Activated CD8-positive, alpha-beta memory T cell treated with anti-CD3 and anti-CD28 coated beads, Interleukin-2, amount 50 U/mL, for 48 hours (primary cell): ENCODE data around the gene CNOT1.
A peak's percentile ranks its signal among the peaks of the same experiment; 100 is the strongest.
"Not testable (repeated sequence)": the region's sequence is repeated elsewhere in the genome, so short reads cannot be mapped to it uniquely, and the experiment has no call there.

Source experiments
- DNase-seq: peaks from one replicate; pipeline ENCODE4 v3.0.0-alpha.2; 2020

Gene CNOT1

GRCh38 chr16:58500430-58501241 lies 129.0 kb downstream of the CNOT1 start:
- DNase-seq: no peak

DNA sequence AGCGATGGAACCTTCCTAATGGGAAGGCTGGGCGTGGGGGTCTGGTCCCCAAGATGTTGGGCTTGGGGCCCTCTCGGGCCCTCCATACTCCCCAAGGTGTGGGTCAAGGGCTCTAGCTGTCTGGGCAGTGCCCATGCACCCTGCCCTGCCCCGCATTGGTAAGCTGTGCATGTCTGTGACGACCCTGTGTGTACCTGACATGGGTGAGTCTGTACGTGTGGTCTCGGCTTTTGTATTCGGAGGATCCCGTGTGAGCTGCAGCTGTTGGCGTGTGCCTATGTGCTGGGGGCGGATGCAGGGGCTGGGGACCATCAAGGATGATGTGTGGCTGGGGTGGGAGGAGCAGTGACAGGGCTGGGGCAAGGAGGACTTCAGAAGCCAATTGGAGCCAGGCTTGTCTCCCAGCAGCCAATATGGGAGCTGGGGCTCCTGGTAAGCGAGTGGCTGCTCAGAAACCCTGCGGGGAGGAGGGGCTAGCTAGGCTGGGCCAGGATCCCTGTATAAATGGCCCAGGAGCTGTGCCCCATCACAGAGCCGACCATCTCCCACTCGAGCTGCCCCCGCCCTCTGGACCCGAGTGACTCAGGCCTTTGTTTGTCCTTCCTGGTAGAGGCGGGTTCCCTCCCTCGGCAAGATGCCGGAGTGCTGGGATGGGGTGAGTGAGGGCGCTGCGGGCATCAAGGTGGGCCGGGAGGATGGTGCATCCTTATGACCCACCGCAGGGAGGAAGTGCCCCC lies 129.8 kb downstream of the CNOT1 start, which contains the start of gene NDRG4:
TSS of gene NDRG4 (plus strand) at position 529 of the 737 bp plus-strand sequence. CDS start at position 635, 106 bp downstream.
- DNase-seq: no peak

GRCh38 chr16:58499092-58499511 lies 130.5 kb downstream of the CNOT1 start:
- no peak for DNase-seq

GRCh38 chr16:58498341-58499091 lies 131.1 kb downstream of the CNOT1 start:
- DNase-seq: no peak

DNA sequence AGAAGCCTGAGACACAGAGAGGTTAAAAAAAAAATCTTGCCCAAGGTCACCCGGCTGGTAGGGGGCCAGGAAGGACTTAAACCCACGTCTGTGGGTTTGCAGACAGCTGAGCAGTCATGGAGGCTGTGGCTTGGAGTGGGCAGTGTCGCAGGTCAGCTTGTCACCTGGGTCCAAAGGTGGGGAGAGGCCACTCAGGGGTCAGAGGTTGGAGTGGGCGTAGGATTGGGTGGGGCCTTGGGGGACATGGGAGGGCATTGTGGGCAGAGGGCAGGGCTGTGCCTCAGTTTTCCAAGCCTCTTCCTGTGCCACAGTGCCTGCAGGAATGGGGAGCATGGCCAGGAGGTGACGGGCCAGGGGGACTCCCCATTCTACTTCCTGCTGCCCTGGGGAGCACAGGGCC lies 131.7 kb downstream of the CNOT1 start:
- no peak for DNase-seq

GRCh38 chr16:58497468-58497867 lies 132.2 kb downstream of the CNOT1 start:
- DNase-seq: no peak

DNA sequence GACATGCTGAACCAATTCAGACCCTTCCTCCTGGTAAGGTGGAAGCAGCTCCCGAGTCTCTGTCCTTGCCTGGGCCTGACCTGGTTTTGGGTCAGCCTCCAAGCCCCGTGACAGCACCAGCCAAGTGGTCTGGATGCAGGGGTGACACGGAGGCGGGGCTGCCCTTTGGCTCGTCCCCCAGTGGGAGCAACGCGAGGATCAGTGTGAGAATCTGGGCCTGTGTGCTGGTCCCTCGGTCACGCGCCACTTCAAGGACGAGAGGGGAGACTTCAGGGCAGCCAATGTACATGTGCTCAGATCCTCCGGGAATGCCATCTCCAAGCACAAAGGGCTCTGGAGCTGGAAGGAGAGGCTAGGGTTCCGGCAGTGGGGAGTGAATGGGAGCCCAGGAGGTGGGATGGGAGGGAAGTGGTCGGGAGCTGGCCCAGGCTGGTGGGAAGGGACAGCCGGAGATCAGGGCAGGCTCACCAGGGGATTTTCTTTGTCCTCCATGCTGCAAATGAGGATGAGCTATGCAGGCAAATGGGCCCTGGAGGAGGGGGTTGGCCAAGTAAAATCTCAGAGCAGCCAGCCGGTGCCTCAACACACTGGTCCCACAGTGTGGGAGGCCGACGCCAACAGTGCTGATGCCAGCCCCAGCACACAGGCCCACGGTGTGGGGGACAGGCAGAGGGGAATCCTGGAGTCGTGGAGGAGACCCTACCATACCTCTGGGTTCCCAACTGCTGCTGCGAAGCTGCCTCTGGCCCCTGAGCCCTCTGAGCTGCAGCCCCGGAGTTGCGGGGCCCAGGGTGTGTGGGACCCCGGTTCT lies 133.9 kb downstream of the CNOT1 start:
- no peak for DNase-seq

GRCh38 chr16:58494981-58495520 lies 134.6 kb downstream of the CNOT1 start:
- DNase-seq: no peak

- no peak for DNase-seq
Measured at GRCh38 chr16:58493756-58494431, 135.7 kb downstream of the CNOT1 start.

DNA sequence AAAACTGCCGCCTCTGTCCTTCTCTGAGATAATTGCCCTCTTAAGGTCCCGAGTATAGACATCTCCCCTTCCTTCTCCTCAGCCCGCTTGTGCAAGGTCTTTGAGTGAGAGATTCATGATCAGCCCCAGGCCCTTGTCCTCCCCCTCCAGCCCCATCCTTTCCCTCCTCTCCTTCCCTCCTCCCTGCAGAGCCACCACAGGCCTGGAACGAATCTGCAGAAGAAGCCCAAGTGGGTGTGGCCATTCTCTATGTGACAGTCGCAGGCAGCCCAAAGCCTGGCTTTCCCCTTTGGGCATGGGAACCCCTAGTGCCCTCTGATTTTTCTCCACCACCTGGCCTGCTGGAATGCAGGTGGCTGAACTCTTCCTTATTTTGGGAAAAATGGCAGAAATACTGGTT lies 136.9 kb downstream of the CNOT1 start:
- DNase-seq: no peak

DNA sequence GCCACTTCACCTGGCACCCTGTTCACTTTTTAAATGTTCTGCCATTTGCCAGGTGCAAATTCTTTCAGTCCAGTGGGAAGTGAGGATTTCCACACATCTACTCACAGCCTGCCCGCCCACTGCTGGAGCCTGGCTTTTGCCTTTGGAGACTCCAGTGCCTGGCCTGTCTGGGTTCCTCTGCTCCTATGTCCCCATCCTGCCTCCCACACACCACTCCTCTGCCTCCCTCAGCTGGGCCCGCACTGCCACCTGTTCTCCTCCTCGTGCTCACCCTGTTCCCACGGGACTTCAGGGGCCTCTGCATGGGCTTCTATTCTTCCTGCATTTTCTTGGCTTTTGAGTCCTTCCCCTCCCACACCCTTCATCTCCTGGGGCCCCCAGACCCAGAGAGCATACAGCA lies 137.6 kb downstream of the CNOT1 start:
- no peak for DNase-seq

- DNase-seq: not testable (repeated sequence)
Measured at GRCh38 chr16:58490539-58490938, 139.1 kb downstream of the CNOT1 start.

- no peak for DNase-seq
Measured at GRCh38 chr16:58490065-58490464, 139.6 kb downstream of the CNOT1 start.

DNA sequence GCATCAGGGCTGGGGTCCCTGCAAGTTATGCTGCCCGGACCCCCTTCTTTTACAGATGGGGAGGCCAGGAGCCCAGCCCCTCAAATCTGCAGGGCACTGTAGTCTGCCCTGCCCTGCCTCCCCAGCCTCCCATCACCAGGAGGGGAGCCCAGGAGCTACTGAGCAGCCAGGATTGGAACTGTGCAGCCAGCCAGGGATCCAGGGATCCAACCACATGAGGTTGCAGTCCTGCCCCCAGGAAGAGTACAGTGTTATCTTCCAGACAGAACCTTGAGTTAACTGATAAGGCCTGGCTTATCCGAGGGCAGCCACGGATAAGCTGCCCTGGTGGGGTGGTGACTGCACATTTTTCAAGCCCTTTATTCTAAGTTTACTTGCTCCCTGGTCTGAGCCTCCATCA lies 141.1 kb downstream of the CNOT1 start:
- no peak for DNase-seq

- DNase-seq: peak; percentile 89
Measured at GRCh38 chr16:58487566-58488351, 141.9 kb downstream of the CNOT1 start.

DNA sequence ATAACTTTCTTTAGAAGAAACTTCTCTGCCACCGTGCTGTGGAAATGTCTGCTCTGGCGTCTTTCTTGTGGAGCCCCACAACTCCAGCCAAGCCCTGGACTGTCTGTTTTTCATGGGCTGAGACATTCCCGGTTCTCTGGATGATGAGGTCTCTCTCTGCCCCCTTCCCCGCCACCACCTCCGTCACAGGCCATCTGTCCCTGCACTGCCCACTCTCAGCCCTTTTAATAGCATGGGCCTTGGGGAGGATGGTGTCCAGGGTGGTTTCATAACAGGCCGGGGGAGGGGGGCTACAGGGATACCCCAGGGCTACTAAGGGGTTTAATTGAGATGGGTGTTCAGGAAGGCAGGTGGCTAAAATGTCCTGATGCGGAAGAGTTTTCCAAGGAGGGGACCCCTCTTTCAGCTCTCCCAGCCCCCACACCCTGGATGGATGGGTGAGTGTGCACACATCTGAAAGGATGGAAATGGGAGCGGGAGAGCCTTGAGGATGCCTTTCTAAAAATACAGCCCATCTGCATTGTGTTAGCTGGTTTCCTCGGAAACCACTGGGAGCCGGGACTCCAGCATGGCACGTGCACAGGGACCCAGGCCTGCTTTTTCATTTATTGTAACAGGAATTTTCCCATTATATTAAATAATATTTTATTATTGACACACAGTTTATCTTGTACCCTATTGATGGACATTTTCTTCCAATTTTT lies 144.3 kb downstream of the CNOT1 start:
- no peak for DNase-seq

GRCh38 chr16:58481931-58482330 lies 147.7 kb downstream of the CNOT1 start:
- no peak for DNase-seq

- no peak for DNase-seq
Measured at GRCh38 chr16:58481226-58481869, 148.3 kb downstream of the CNOT1 start.

GRCh38 chr16:58478427-58478826 lies 151.2 kb downstream of the CNOT1 start:
- no peak for DNase-seq

DNA sequence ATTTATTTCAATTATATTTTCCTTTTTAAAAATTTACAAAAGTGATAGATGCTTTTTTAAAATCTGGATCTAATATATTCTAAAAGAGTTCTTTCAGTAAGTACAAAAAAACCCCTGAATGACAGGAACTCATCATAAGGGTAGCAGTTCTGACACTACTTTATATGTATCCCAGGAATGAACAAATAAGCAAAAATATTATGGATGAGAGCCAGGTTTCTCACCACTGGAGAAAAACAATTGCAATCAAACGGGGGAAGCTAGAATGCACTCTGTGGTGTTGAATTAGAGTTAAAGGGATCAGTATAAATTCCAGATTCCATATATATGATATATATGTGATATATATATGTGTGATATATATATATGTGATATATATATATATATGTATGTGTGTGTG lies 152.8 kb downstream of the CNOT1 start:
- no peak for DNase-seq
